WTC11 (cell line): Measurements from ENCODE around the gene CD96.

Source experiments
- TEAD4 ChIP-seq: sonication (generic); formaldehyde crosslinking; IDR thresholded peaks from 2 replicates; pipeline ENCODE4 v1.8.0; 2022; ENCODE audit warnings: mild to moderate bottlenecking, missing genetic modification reagents
- TF ChIP-seq, protein P1 (sequence below): sonication (generic); formaldehyde crosslinking; IDR thresholded peaks from 2 replicates; pipeline ENCODE4 v1.8.1; 2023; ENCODE audit warnings: mild to moderate bottlenecking, missing genetic modification reagents, moderate library complexity
- TF ChIP-seq, protein P2 (sequence below): sonication (generic); formaldehyde crosslinking; conservative IDR thresholded peaks from 2 replicates; pipeline ENCODE4 v1.8.1; 2022; ENCODE audit warnings: mild to moderate bottlenecking, missing genetic modification reagents

DNA sequence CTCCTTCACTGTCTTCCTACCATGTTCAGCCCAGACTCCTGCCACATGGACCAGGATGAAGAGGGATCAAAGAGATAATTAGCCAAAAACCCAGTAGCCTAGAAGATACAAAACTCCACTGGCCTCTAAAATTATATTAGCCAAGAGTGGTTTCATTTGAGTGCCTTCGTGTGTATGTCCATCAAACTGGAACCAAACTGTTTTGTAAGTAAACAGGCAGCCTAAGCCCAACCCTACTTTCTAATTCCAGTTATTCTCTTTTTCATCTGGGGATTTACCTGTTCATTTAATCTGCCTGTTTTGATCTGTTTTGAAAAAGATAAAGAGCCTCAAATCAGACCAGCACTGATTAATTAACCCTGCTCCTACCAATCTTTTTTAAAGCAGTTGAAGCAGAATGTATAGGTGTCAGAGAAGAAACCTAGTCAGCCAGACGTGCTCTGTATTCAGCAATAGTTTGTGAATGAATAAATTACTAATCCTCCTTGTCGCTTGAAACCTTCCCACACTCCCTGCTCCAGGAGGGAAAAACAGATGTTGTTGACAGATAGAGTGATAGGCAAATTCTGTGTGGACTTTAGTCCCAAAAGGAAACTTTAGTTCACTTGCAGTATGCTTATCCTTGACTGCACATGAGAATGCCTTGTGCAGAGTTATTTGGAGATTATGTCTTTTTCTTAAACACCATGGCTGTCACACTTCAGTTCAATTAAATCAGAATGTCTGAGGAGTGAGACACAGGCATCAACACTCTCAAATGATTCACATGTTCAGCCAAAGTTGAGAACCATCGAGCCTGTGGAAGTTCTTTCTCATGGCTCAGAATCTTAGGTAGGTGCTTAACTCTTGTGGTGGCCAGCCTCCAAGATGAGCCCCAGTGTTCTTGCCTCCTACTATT is 108.6 kb downstream of the CD96 start:
- TF ChIP-seq TEAD4 (CRISPR knock-in tag), result no peak
- TF ChIP-seq, protein P1, sequence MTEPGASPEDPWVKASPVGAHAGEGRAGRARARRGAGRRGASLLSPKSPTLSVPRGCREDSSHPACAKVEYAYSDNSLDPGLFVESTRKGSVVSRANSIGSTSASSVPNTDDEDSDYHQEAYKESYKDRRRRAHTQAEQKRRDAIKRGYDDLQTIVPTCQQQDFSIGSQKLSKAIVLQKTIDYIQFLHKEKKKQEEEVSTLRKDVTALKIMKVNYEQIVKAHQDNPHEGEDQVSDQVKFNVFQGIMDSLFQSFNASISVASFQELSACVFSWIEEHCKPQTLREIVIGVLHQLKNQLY, result no peak
- TF ChIP-seq, protein P2, sequence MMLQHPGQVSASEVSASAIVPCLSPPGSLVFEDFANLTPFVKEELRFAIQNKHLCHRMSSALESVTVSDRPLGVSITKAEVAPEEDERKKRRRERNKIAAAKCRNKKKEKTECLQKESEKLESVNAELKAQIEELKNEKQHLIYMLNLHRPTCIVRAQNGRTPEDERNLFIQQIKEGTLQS, result no peak
